H1 (cell line): ENCODE results near the gene B9D1. TPM values are rescaled to one million over a fixed set of nuclear protein-coding genes. Genes with fewer than 3 reads are reported as not detected.

ENCODE experiments used
- CTCF ChIA-PET: fragments of 300-600 bp; sonication (Branson Sonifier 250); formaldehyde crosslinking; loops from one replicate; lab custom pipeline; 2021; ENCODE audit not compliant: partially characterized antibody; lab: Charles Lee
- POLR2A ChIA-PET: fragments of 300-600 bp; sonication (Branson Sonifier 250); formaldehyde crosslinking; loops from one replicate; lab custom pipeline; 2021; ENCODE audit warnings: inconsistent platforms; ENCODE audit not compliant: partially characterized antibody; lab: Charles Lee
- DNase-seq, 2 experiments: peaks; one replicate each; pipeline versions ENCODE4 v3.0.0 to v3.0.0-alpha.2; 2010 to 2022; ENCODE audit warnings: low spot score in 2 of 2, low read depth in 1 of 2, mixed read lengths in 1 of 2
- FAIRE-seq: peaks from 2 replicates; lab custom pipeline; 2011; peaks lifted over from hg19 to GRCh38; lab: Jason Lieb, UNC
- H2AFZ ChIP-seq: 2 replicates; pipeline ENCODE4 v1.8.1; 2012; ENCODE audit warnings: low read length, inconsistent platforms
- H2AK5ac ChIP-seq: 2 replicates; pipeline ENCODE4 v1.6.1; 2013; ENCODE audit warnings: low read depth, low read length
- H2BK120ac ChIP-seq: replicated peaks from 2 replicates; pipeline ENCODE3; 2013; ENCODE audit warnings: low read depth, low read length, inconsistent platforms
- H2BK12ac ChIP-seq: 2 replicates; pipeline ENCODE4 v1.6.1; 2013; ENCODE audit warnings: low read depth, low read length
- H2BK15ac ChIP-seq: 2 replicates; pipeline ENCODE4 v1.6.1; 2013; ENCODE audit warnings: low read length
- H2BK20ac ChIP-seq: 2 replicates; pipeline ENCODE4 v1.6.1; 2013; ENCODE audit warnings: low read length
- H2BK5ac ChIP-seq: 2 replicates; pipeline ENCODE4 v1.6.1; 2013; ENCODE audit warnings: low read depth, low read length
- H3K14ac ChIP-seq: 2 replicates; pipeline ENCODE4 v1.6.1; 2013; ENCODE audit warnings: inconsistent platforms; ENCODE audit not compliant: insufficient read length
- H3K18ac ChIP-seq: 2 replicates; pipeline ENCODE4 v1.6.1; 2013; ENCODE audit warnings: low read length; ENCODE audit errors: extremely low read depth
- H3K23ac ChIP-seq: 2 replicates; pipeline ENCODE4 v1.6.1; 2013; ENCODE audit warnings: inconsistent platforms; ENCODE audit not compliant: insufficient read length
- H3K23me2 ChIP-seq: 2 replicates; pipeline ENCODE4 v1.6.1; 2013; ENCODE audit warnings: low read depth, low read length
- H3K27ac ChIP-seq: 2 replicates; pipeline ENCODE4 v1.6.1; 2011; ENCODE audit warnings: low read depth, low read length, inconsistent platforms
- H3K27me3 ChIP-seq, 4 experiments: replicated peaks in 1 of 4; 1 replicate in 1 of 4; 2 replicates in 3 of 4; pipeline versions ENCODE4 v1.6.1 to v1.8.1; 2011 to 2013; ENCODE audit warnings: low read length in 3 of 4, mild to moderate bottlenecking in 3 of 4, inconsistent platforms in 2 of 4, mixed read lengths in 2 of 4, moderate library complexity in 1 of 4; ENCODE audit not compliant: control insufficient read depth in 3 of 4, insufficient read depth in 3 of 4; ENCODE audit errors: extremely low read depth in 1 of 4
- H3K36me3 ChIP-seq, 4 experiments: 2 replicates each; pipeline versions ENCODE4 v1.6.1 to v1.8.1; 2011 to 2013; ENCODE audit warnings: mild to moderate bottlenecking in 4 of 4, low read length in 3 of 4, moderate library complexity in 2 of 4, control low read depth in 1 of 4, inconsistent platforms in 1 of 4; ENCODE audit not compliant: insufficient read depth in 4 of 4, control insufficient read depth in 2 of 4
- H3K4ac ChIP-seq: replicated peaks from 2 replicates; pipeline ENCODE3; 2013; ENCODE audit warnings: low read length, low read depth, mixed read lengths, inconsistent platforms; ENCODE audit not compliant: insufficient read length
- H3K4me1 ChIP-seq, 4 experiments: replicated peaks in 1 of 4; 1 replicate in 1 of 4; 2 replicates in 3 of 4; pipeline versions ENCODE4 v1.6.1 to v1.8.1; 2011 to 2013; ENCODE audit warnings: low read length in 3 of 4, inconsistent platforms in 2 of 4, mixed read lengths in 1 of 4; ENCODE audit not compliant: insufficient read depth in 4 of 4, control insufficient read depth in 3 of 4
- H3K4me2 ChIP-seq, 2 experiments: 2 replicates each; pipeline versions ENCODE4 v1.6.1 to v1.8.1; 2011 to 2013; ENCODE audit warnings: low read depth in 2 of 2, low read length in 2 of 2, control low read depth in 1 of 2, inconsistent platforms in 1 of 2, mild to moderate bottlenecking in 1 of 2; ENCODE audit not compliant: insufficient read depth in 1 of 2
- H3K4me3 ChIP-seq, 4 experiments: fragments of 200-600, 300-600 bp in 1 of 4; sonication (generic), shearing (Covaris generic), sonication (Bioruptor Twin) in 1 of 4; 2 replicates each; pipeline versions ENCODE4 v1.5.1 to v1.8.1; 2011 to 2016; ENCODE audit warnings: low read length in 4 of 4, low read depth in 3 of 4, control low read depth in 2 of 4, inconsistent platforms in 2 of 4, mild to moderate bottlenecking in 2 of 4, mixed read lengths in 1 of 4, moderate library complexity in 1 of 4; ENCODE audit not compliant: insufficient read depth in 2 of 4; ENCODE audit errors: extremely low read depth in 1 of 4
- H3K56ac ChIP-seq: replicated peaks from 2 replicates; pipeline ENCODE3; 2013; ENCODE audit warnings: low read depth, mild to moderate bottlenecking, mixed read lengths, low read length, inconsistent platforms; ENCODE audit not compliant: insufficient read length
- H3K79me1 ChIP-seq: 2 replicates; pipeline ENCODE4 v1.6.1; 2013; ENCODE audit warnings: low read depth, low read length, control low read depth
- H3K79me2 ChIP-seq, 2 experiments: 2 replicates each; pipeline versions ENCODE4 v1.6.1 to v1.8.1; 2012 to 2013; ENCODE audit warnings: low read length in 2 of 2, mild to moderate bottlenecking in 2 of 2, inconsistent platforms in 1 of 2; ENCODE audit not compliant: insufficient read depth in 2 of 2, control insufficient read depth in 1 of 2
- H3K9ac ChIP-seq, 4 experiments: replicated peaks in 1 of 4; 1 replicate in 1 of 4; 2 replicates in 3 of 4; pipeline versions ENCODE4 v1.6.1 to v1.8.1; 2011 to 2013; ENCODE audit warnings: low read depth in 3 of 4, low read length in 3 of 4, control low read depth in 2 of 4, mild to moderate bottlenecking in 2 of 4, moderate library complexity in 2 of 4, inconsistent platforms in 1 of 4; ENCODE audit errors: extremely low read depth in 1 of 4
- H3K9me3 ChIP-seq, 2 experiments: 2 replicates each; pipeline versions ENCODE4 v1.6.1 to v1.8.1; 2012 to 2013; ENCODE audit warnings: mild to moderate bottlenecking in 2 of 2, moderate library complexity in 2 of 2, control low read depth in 1 of 2, inconsistent platforms in 1 of 2, low read depth in 1 of 2, low read length in 1 of 2, mixed read lengths in 1 of 2; ENCODE audit not compliant: insufficient read depth in 2 of 2
- H4K20me1 ChIP-seq, 2 experiments: replicated peaks in 1 of 2; 2 replicates each; pipeline versions ENCODE3 to v1.8.1; 2011 to 2013; ENCODE audit warnings: inconsistent platforms in 2 of 2, low read length in 2 of 2, mild to moderate bottlenecking in 1 of 2; ENCODE audit not compliant: insufficient read depth in 2 of 2, control insufficient read depth in 1 of 2
- H4K5ac ChIP-seq: 2 replicates; pipeline ENCODE4 v1.6.1; 2013; ENCODE audit warnings: low read length, low read depth, mixed read lengths, inconsistent platforms; ENCODE audit not compliant: insufficient read length
- H4K8ac ChIP-seq: 2 replicates; pipeline ENCODE4 v1.8.0; 2013; ENCODE audit warnings: mild to moderate bottlenecking, moderate library complexity, low read length, inconsistent platforms; ENCODE audit not compliant: insufficient read depth; ENCODE audit errors: extremely low read depth
- H4K91ac ChIP-seq: replicated peaks from 2 replicates; pipeline ENCODE3; 2013; ENCODE audit warnings: low read length, mixed read lengths, inconsistent platforms; ENCODE audit not compliant: insufficient read length
- CEBPB ChIP-seq: IDR thresholded peaks from 2 replicates; pipeline ENCODE4 v1.6.1; 2012; ENCODE audit warnings: low read depth, low read length
- CREB1 ChIP-seq: IDR thresholded peaks from 2 replicates; pipeline ENCODE4 v1.6.1; 2012; ENCODE audit warnings: inconsistent platforms
- PHF8 ChIP-seq: fragments of 200-600 bp; sonication (generic); conservative IDR thresholded peaks from 2 replicates; pipeline ENCODE4 v1.7.1; 2012; ENCODE audit warnings: low read depth, mild to moderate bottlenecking, inconsistent platforms, low read length, moderate library complexity
- SAP30 ChIP-seq: fragments of 300-600 bp; sonication (generic); IDR thresholded peaks from 2 replicates; pipeline ENCODE4 v1.7.1; 2012; ENCODE audit warnings: low read length, moderate library complexity, mild to moderate bottlenecking, inconsistent platforms; ENCODE audit not compliant: insufficient read depth, insufficient replicate concordance
- SUZ12 ChIP-seq: fragments of 200-600 bp; sonication (generic); IDR thresholded peaks from 2 replicates; pipeline ENCODE4 v1.6.1; 2012; ENCODE audit warnings: mild to moderate bottlenecking, inconsistent platforms, low read length, moderate library complexity, mixed read lengths
- WGBS, 2 experiments: shearing (Covaris generic) in 1 of 2; methylation state at CpG; one replicate each; pipeline versions ENCODE4 v1.1.6 to v1.1.7; 2013 to 2015; ENCODE audit warnings: low lambda C conversion rate in 2 of 2, mixed read lengths in 2 of 2, inconsistent platforms in 1 of 2, low coverage in 1 of 2, missing lambda C conversion rate in 1 of 2; ENCODE audit not compliant: insufficient replicate concordance in 2 of 2, insufficient coverage in 1 of 2, insufficient read length in 1 of 2; ENCODE audit errors: extremely low coverage in 1 of 2, missing lambda C conversion rate in 1 of 2; 5-methylcytosine and 5-hydroxymethylcytosine counted together
- polyA plus RNA-seq, 7 experiments: library from polyadenylated mRNA; depleted of rRNA in 3 of 7; stranded (reverse) in 5 of 7; unstranded in 2 of 7; fragments of >200 nt in 5 of 7; fragments of 200-250 nt in 2 of 7; gene quantifications; 1 replicate in 5 of 7; 2 replicates in 1 of 7; 4 replicates in 1 of 7; pipeline versions ENCODE4 v1.2.1 to v1.2.3, GENCODE V29; 2011 to 2013; ENCODE audit warnings: missing spikeins in 2 of 7, mixed read lengths in 2 of 7
- total RNA-seq: library from RNA; stranded (reverse); fragmentation: NEBNext Ultra II Directional; extraction: Animal tissue kit (Norgen Biotek cat#: 25700); gene quantifications from 2 replicates; pipeline ENCODE4 v1.2.1, GENCODE V29; 2021

B9D1 gene
- total and polyA plus RNA-seq, 2 of the 8 experiments (the other 6 are each of a cell fraction or from before 2014, with no cell fraction given) = 24.6 to 65.7 TPM

GRCh38 chr17:19360772-19361171, 1.8 kb downstream of the B9D1 start:
- H3K36me3 ChIP-seq = peaks cover 0 to 7% (median 0%) of the 10 kb centered on the region in 4 experiments; a peak in 1 of 8 replicates
- no peak for FAIRE-seq
- no peak overlapping the region for H2BK20ac ChIP-seq
- H3K79me2 ChIP-seq = no peaks in the 10 kb centered on the region
- H3K23me2 ChIP-seq = peaks cover 6% of the 10 kb centered on the region; the same call in 1 of the 2 replicates
- no peak for DNase-seq
- H3K9ac ChIP-seq = no peak overlapping the region
- no peak overlapping the region for H3K18ac ChIP-seq
- no peak overlapping the region; a peak in 1 of 4 replicates for H3K4me2 ChIP-seq
- H4K91ac ChIP-seq = no peak overlapping the region
- H3K27ac ChIP-seq = no peak overlapping the region
- WGBS, 2 experiments = 87% methylated on average over 8 of the region's 8 CpGs; no CpG with 5 or more reads in 1 of the 2 experiments
- no peak overlapping the region for H2AFZ ChIP-seq
- no peak overlapping the region for H3K4ac ChIP-seq
- H3K79me1 ChIP-seq = peaks cover 2% of the 10 kb centered on the region; the same call in 1 of the 2 replicates
- no peak overlapping the region for H3K4me3 ChIP-seq
- ChIA-PET POLR2A (interaction anchor here (1.0 to 6.2 kb wide), 3 partner anchors 18 to 49 kb away, joined by 3 to 32 read pairs (median 3); partner anchors contain the start of gene MAPK7), CTCF (interaction anchor here (6.7 kb wide), 1 partner anchor 88 kb away, joined by 66 read pairs; no protein-coding TSS in a partner anchor)
- H2BK5ac ChIP-seq = no peak overlapping the region
- H3K14ac ChIP-seq = no peak overlapping the region
- no peak overlapping the region for H2BK120ac ChIP-seq
- H4K20me1 ChIP-seq = peaks cover 0 to 4% of the 10 kb centered on the region in 2 experiments
- H3K27me3 ChIP-seq = no peaks in the 10 kb centered on the region; a peak in 1 of 7 replicates
- TF ChIP-seq CEBPB (no peak), SUZ12 (no peak), CREB1 (no peak), PHF8 (no peak), SAP30 (no peak)
- H2BK15ac ChIP-seq = no peak overlapping the region
- no peak overlapping the region for H2BK12ac ChIP-seq
- H3K56ac ChIP-seq = no peak overlapping the region
- no peak overlapping the region for H2AK5ac ChIP-seq
- H4K5ac ChIP-seq = no peak overlapping the region
- no peak overlapping the region for H4K8ac ChIP-seq
- peaks cover 0 to 9% (median 3%) of the 10 kb centered on the region in 4 experiments; a peak in 4 of 7 replicates for H3K4me1 ChIP-seq
- no peak overlapping the region for H3K23ac ChIP-seq
- H3K9me3 ChIP-seq = no peaks in the 10 kb centered on the region
